PC-3 (cell line): Measurements from ENCODE around the gene MYL10. TPM values are rescaled to one million over a fixed set of nuclear protein-coding genes. Genes with fewer than 3 reads are reported as not detected.
"Not testable (repeated sequence)": the region's sequence is repeated elsewhere in the genome, so short reads cannot be mapped to it uniquely, and the experiment has no call there.

ENCODE experiments used
- ATAC-seq: fragments of 200-7000 bp; cut with Tn5 transposase; 2 replicates; pipeline ENCODE4 v1.9.1; 2020; ENCODE audit warnings: mild to moderate bottlenecking, moderate library complexity
- BruUV-seq: library from RNA; stranded (reverse); fragments of 400-500 nt; replicated peaks from 2 replicates; lab custom pipeline; 2021; lab: Mats Ljungman, UMichigan
- CTCF ChIA-PET: fragments of 300-600 bp; sonication (Branson Sonifier 250); formaldehyde crosslinking; loops from one replicate; lab custom pipeline; 2022; ENCODE audit warnings: antibody characterized with exemption; lab: Charles Lee
- POLR2A ChIA-PET: fragments of 300-600 bp; sonication (Branson Sonifier 250); formaldehyde crosslinking; loops from one replicate; lab custom pipeline; 2022; ENCODE audit warnings: antibody characterized with exemption; ENCODE audit not compliant: unreplicated experiment; lab: Charles Lee
- DNase-seq: peaks from one replicate; pipeline ENCODE4 v3.0.0-alpha.2; 2015
- H2AFZ ChIP-seq: fragments of 300-600 bp; sonication (generic); 2 replicates; pipeline ENCODE4 v1.6.0; 2016; ENCODE audit warnings: antibody characterized with exemption, low read length
- H3F3A ChIP-seq: fragments of 300-600 bp; sonication (generic); one replicate; pipeline ENCODE4 v1.6.0; 2017; ENCODE audit warnings: antibody characterized with exemption, low read length, control low read depth, mild to moderate bottlenecking; ENCODE audit not compliant: unreplicated experiment
- H3K27ac ChIP-seq: fragments of 300-600 bp; sonication (generic); 2 replicates; pipeline ENCODE4 v1.5.1; 2016; ENCODE audit warnings: mild to moderate bottlenecking, low read length
- H3K27me3 ChIP-seq: fragments of 300-600 bp; sonication (generic); 2 replicates; pipeline ENCODE4 v1.6.1; 2016; ENCODE audit warnings: low read length, mixed read lengths
- H3K36me3 ChIP-seq: fragments of 300-600 bp; sonication (generic); 2 replicates; pipeline ENCODE4 v1.6.1; 2016; ENCODE audit warnings: low read depth, mixed run types, low read length, mixed read lengths
- H3K4me1 ChIP-seq: fragments of 300-600 bp; sonication (generic); 2 replicates; pipeline ENCODE4 v1.5.1; 2016; ENCODE audit warnings: low read length; ENCODE audit not compliant: insufficient read depth
- H3K4me2 ChIP-seq: fragments of 300-600 bp; sonication (generic); 2 replicates; pipeline ENCODE4 v1.6.0; 2016; ENCODE audit warnings: low read length
- H3K4me3 ChIP-seq: fragments of 300-600 bp; sonication (generic); 2 replicates; pipeline ENCODE4 v1.5.1; 2016; ENCODE audit warnings: mild to moderate bottlenecking, low read length, mixed read lengths
- H3K79me2 ChIP-seq: fragments of 300-600 bp; sonication (generic); 2 replicates; pipeline ENCODE4 v1.6.1; 2017; ENCODE audit warnings: low read length, mixed read lengths
- H3K9ac ChIP-seq: fragments of 300-600 bp; sonication (generic); 2 replicates; pipeline ENCODE4 v1.6.0; 2016; ENCODE audit warnings: mild to moderate bottlenecking, low read length
- H3K9me2 ChIP-seq: fragments of 300-600 bp; sonication (generic); replicated peaks from 2 replicates; pipeline ENCODE4 v1.6.1; 2016; ENCODE audit warnings: mixed run types, low read length, mixed read lengths
- H3K9me3 ChIP-seq: fragments of 300-600 bp; sonication (generic); 2 replicates; pipeline ENCODE4 v1.6.1; 2016; ENCODE audit warnings: low read length, mixed read lengths
- H4K20me1 ChIP-seq: fragments of 300-600 bp; sonication (generic); 2 replicates; pipeline ENCODE4 v1.6.1; 2016; ENCODE audit warnings: low read length, mixed read lengths
- CTCF ChIP-seq: fragments of 300-600 bp; sonication (generic); conservative IDR thresholded peaks from 2 replicates; pipeline ENCODE4 v1.5.1; 2017; ENCODE audit warnings: antibody characterized with exemption, low read depth, mild to moderate bottlenecking, low read length
- EZH2 ChIP-seq: fragments of 300-600 bp; sonication (generic); IDR thresholded peaks from one replicate; pipeline ENCODE4 v1.6.1; 2017; ENCODE audit warnings: antibody characterized with exemption, mild to moderate bottlenecking, low read length; ENCODE audit not compliant: unreplicated experiment
- EZH2phosphoT487 ChIP-seq: fragments of 300-600 bp; sonication (generic); IDR thresholded peaks from 2 replicates; pipeline ENCODE4 v1.6.1; 2018; ENCODE audit warnings: mild to moderate bottlenecking, antibody characterized with exemption, low read length, borderline replicate concordance
- intact Hi-C: fragments of 100-400 bp; cut with micrococcal nuclease; formaldehyde crosslinking; loops from 2 replicates; pipeline ENCODE4 v1.9.0; 2023
- total RNA-seq: library from RNA; depleted of rRNA; stranded (reverse); fragments of >200 nt; gene quantifications from 2 replicates; pipeline ENCODE4 v1.2.3, GENCODE V29; 2014

The MYL10 gene
- total RNA-seq, 1 experiment from 2014 or later = 0.69 TPM

DNA sequence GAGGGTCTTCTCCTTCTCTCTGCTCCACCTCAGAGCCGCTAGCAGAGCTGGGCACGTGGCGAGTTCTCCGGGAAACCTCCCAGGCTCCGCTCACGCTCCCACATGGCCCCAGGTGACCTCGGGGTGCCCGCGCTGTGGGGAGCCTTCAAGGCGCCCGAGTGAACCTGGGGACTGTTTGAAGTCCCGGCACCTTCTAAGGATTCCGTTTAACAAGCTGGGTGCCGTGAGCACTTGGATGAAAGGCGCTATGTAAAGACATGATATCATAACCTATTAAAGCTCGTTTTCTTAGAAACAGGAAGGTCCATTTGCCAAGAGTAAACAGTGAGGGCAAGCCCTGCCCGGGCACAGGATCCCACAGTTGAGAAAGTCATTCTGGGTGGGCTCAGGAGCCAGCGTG is 15.8 kb upstream of the MYL10 start:
- H3K27me3 ChIP-seq = no peaks in the 10 kb centered on the region
- no TSS peak for BruUV-seq
- H3K36me3 ChIP-seq = no peaks in the 10 kb centered on the region
- H3K9ac ChIP-seq = no peak overlapping the region
- H3K4me2 ChIP-seq = peak overlapping the region; percentile 64
- DNase-seq = peak; percentile 52
- TF ChIP-seq EZH2phosphoT487 = no peak
- no peak for TF ChIP-seq CTCF
- TF ChIP-seq EZH2 = no peak
- H3K9me2 ChIP-seq = no peaks in the 10 kb centered on the region
- H3K4me3 ChIP-seq = peak overlapping the region; percentile 31
- no peaks in the 10 kb centered on the region for H4K20me1 ChIP-seq
- H3K4me1 ChIP-seq = peaks cover 7% of the 10 kb centered on the region; the same call in 1 of the 2 replicates
- H3K79me2 ChIP-seq = no peaks in the 10 kb centered on the region
- H3F3A ChIP-seq = no peaks in the 10 kb centered on the region
- POLR2A ChIA-PET = no interaction called here
- no peaks in the 10 kb centered on the region for H3K9me3 ChIP-seq
- CTCF ChIA-PET = interaction anchor here (0.5 kb wide), 1 partner anchor 501 kb away, joined by 9 read pairs; no protein-coding TSS in a partner anchor
- H2AFZ ChIP-seq = peak overlapping the region; percentile 62
- no peak overlapping the region for H3K27ac ChIP-seq
- intact Hi-C loops = no loop called here
- ATAC-seq = peak; percentile 95

DNA sequence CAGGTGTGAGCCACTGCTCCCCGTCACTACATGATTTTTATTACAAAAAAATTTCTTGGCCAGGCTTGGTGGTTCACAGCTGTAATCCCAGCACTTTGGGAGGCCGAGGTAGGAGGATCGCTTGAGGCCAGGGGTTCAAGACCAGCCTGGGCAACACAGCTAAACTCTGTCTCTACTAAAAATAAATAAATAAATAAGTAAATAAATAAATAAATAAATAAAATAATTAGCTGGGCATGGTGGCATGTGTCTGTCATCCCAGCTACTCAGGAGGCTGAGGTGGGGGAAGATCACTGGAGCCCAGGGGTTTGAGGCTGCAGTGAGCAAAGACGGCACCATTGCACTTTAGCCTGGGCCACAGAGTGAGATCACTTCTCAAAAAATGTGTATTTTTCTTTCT is 10.0 kb upstream of the MYL10 start:
- H3K4me2 ChIP-seq, H3K9ac ChIP-seq, H3K9me3 ChIP-seq, H3K27ac ChIP-seq, H3K79me2 ChIP-seq, BruUV-seq, H3K9me2 ChIP-seq, H4K20me1 ChIP-seq, intact Hi-C loops, ATAC-seq, DNase-seq, CTCF ChIA-PET, H3K4me3 ChIP-seq, POLR2A ChIA-PET, H2AFZ ChIP-seq, H3K27me3 ChIP-seq, H3K4me1 ChIP-seq, H3K36me3 ChIP-seq, H3F3A ChIP-seq: not testable (repeated sequence)

- Histone ChIP-seq H3K4me3 (no peak overlapping the region), H3K4me1 (peaks cover 5% of the 10 kb centered on the region; the same call in 1 of the 2 replicates), H3K9ac (no peak overlapping the region), H3K27me3 (no peaks in the 10 kb centered on the region), H3K9me2 (no peaks in the 10 kb centered on the region), H4K20me1 (no peaks in the 10 kb centered on the region), H3K79me2 (no peaks in the 10 kb centered on the region), H3K36me3 (no peaks in the 10 kb centered on the region), H3K4me2 (no peak overlapping the region), H3K9me3 (no peaks in the 10 kb centered on the region), H2AFZ (no peak overlapping the region), H3F3A (no peaks in the 10 kb centered on the region), H3K27ac (no peak overlapping the region)
- intact Hi-C loops = no loop called here
- ChIA-PET POLR2A (no interaction called here), CTCF (no interaction called here)
- BruUV-seq = no TSS peak
- no peak for TF ChIP-seq EZH2
- TF ChIP-seq EZH2phosphoT487 = no peak
- no peak for TF ChIP-seq CTCF
- DNase-seq = no peak
- ATAC-seq = peak; percentile 15; the same call in 1 of the 2 replicates
Measured at GRCh38 chr7:101636822-101637623, 7.9 kb upstream of the MYL10 start.
